NCI-H1694 (cell line): ENCODE measurements around the gene FHAD1.
"Not testable (repeated sequence)": the region's sequence is repeated elsewhere in the genome, so short reads cannot be mapped to it uniquely, and the experiment has no call there.

Experiments
- DNase-seq: peaks from one replicate; lab custom pipeline; 2025; lab: John Stamatoyannopoulos, UW

Gene FHAD1

DNA sequence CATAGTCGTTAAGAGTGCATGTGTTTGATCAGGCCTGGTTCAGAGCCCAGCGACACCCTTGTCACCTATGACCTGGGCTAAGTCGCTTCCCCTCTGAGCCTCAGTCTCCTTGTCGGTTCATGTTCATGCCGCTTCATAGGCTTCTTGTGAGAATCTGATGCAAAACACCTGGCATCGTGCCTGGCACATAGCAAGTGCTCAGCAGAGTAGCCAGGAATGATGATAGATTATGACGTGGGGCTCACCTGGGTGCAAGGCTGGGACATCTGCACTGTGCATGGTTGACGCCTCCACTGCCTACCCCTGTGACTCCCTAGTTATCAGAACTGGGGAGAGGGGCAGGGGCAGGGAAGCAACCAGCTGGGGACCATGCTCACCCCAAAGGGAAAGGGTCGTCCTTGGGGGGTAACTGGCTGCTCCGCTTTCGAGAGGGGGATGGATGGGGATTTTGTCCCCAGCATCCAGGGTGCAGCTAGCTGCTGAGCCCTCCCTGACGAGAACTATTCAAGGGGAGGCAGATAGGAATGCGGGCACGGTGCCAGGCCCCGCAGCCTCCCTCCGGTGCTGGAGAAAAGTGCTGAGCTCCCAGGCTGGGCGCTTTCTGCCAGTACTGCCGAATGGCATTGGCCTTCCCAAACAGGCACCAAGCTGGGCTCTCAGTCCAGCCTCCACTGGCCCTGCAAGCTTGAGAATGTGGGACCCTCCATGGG lies 171.9 kb downstream of the FHAD1 start:
- DNase-seq: no peak

DNA sequence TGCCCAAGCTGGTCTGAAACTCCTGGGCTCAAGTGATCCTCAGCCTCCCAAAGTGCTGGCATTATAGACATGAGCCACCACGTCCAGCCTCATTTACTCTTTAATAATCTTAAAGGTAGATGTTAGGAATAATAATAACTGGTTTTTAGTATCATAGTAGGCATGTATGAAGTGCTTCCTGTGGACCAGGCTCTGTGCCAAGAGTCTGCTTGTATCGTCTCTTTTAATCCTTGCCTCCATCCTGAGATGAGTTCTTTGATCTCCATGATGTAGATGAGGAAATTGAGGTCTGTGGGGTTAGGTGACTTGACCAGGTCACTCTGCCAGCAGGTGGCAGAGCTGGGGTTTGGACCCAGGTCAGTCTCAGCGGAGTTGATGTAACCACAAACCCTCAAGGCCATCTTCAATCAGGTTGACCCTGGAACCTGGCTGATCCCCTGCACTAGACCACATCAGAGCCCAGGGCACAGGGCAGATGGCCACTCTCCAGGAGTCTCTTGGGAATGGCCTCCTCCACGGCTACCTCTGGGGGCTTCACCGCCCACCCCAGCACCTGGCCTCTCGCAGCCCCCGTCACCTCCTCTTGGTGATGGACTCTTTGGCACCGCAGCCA lies 173.9 kb downstream of the FHAD1 start:
- no peak for DNase-seq

DNA sequence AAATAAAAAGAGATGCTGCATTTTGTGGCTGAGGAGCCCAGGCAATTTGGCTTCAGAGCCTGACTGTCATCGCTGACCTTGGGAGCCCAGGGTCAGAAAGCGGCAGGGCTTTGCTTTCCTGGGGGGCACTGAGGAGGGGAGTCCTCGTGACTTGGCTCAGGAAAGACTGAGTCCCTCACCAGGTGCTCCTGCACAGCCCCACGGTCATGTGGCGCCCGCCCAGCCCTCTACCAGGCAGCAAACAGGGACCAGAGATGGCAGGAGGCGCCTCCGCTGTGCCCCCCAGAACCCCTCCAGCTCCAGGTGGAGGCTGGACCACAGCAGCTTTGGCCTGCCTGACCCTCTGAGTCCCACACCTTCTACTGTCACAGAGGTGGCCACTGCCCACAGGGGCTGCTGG lies 175.8 kb downstream of the FHAD1 start:
- DNase-seq: no peak

- no peak for DNase-seq
Observed at GRCh38 chr1:15423355-15424077, 176.5 kb downstream of the FHAD1 start.

GRCh38 chr1:15424146-15424667 lies 177.2 kb downstream of the FHAD1 start:
- DNase-seq: no peak

- DNase-seq: no peak
Observed at GRCh38 chr1:15424981-15425380, 178.0 kb downstream of the FHAD1 start.

GRCh38 chr1:15425521-15425920 lies 178.5 kb downstream of the FHAD1 start:
- no peak for DNase-seq

- DNase-seq: no peak
Observed at GRCh38 chr1:15425958-15426357, 178.9 kb downstream of the FHAD1 start.

DNA sequence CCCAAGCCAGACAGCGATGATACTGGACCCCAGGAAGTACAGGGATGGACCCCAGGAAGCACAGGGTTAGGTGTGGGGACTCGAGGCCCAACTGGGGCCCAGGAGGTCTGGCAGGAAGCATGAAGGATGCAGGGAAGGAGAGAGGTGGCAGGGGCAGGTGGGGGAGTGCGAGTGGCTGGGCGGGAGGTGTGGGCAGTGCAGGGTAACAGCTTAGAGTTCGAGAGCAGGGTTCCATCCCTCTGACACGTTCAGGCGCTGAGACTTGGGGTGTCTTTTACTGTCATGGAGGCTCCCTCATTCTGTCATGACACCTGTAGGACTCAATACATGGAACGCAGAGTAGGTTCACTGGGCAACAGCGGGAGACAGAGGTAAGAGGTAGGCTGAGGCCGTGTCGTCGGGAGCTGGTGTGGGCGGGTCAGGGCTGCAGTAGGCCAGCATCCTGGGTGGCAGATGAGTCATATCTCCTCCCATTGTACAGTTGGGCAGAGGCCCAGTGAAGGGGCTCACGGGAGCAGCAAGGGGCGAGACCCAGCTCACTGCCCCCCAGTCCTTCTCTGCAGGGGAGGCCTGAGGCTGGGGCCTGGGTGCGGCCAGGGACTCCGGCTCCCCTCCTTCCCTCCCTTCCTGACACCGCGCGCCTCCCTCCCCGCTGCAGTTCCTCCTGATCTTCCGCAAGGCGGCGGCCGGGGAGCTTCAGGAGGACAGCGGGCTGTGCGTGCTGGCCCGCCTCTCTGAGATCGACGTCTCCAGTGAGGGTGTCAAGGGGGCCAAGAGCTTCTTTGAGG lies 179.7 kb downstream of the FHAD1 start:
- DNase-seq: no peak

- no peak for DNase-seq
Observed at GRCh38 chr1:15427280-15427666, 180.2 kb downstream of the FHAD1 start.

GRCh38 chr1:15428252-15428651 lies 181.2 kb downstream of the FHAD1 start:
- DNase-seq: not testable (repeated sequence)

- no peak for DNase-seq
Observed at GRCh38 chr1:15428815-15429435, 181.9 kb downstream of the FHAD1 start.

GRCh38 chr1:15429701-15430149 lies 182.7 kb downstream of the FHAD1 start:
- DNase-seq: no peak

DNA sequence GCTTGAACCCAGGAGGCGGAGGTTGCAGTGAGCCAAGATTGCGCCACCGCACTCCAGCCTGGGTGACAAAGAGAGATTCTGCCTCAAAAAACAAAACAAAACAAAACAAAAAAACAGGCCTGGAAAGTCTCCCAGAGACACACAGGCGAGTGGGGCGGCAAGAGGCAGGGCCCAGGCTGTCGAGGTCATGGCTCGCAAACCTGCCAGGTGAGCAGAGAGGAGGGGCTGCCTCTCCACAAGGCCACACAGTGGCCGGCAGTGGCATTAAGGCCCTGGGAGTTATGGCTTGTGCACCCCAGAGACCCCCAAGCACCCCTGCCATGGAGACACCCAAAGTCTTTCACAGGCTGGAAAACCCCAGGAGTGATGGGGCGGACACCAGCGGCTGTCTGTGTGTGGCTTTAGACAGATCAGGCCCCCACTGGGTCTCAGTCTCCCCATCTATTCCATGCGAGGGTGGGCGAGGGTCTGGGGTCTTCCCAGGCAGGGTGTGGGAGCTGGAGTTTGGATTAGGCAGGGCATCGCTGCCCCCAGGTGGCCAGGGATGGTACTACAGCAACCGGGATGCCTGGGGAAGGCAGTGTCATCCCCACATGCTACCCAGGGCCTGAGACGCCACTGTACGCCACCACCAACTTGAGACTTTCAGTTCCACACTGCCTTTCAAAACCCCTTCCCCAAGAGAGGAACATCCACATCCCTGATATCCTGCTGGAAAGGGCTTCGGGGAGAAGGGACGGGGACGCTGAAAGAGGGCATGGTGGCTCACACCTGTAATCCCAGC lies 184.0 kb downstream of the FHAD1 start:
- peak; percentile 43 for DNase-seq

- DNase-seq: no peak
Observed at GRCh38 chr1:15431571-15431948, 184.5 kb downstream of the FHAD1 start.

- no peak for DNase-seq
Observed at GRCh38 chr1:15432324-15432723, 185.3 kb downstream of the FHAD1 start.

DNA sequence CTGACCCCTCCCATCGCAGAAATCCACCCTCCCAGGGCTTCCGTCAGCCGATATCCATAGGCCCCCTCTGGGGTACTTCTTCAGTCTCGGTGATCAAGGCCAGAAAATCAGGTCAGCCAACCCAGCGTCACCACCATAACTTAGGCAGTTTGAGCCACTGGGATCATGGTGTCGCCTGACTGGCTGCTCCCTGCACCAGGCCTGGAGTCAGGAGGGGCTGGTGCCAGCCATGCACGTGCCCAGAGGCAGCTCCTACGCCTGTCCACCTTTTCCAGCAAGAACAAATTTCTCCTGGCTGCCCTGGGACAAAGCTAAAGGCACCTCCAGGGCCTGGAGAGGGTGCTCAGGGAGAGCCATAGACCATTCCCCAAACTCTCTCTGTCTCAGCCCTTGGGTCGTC lies 186.4 kb downstream of the FHAD1 start:
- DNase-seq: no peak

GRCh38 chr1:15434739-15435138 lies 187.7 kb downstream of the FHAD1 start:
- DNase-seq: not testable (repeated sequence)

DNA sequence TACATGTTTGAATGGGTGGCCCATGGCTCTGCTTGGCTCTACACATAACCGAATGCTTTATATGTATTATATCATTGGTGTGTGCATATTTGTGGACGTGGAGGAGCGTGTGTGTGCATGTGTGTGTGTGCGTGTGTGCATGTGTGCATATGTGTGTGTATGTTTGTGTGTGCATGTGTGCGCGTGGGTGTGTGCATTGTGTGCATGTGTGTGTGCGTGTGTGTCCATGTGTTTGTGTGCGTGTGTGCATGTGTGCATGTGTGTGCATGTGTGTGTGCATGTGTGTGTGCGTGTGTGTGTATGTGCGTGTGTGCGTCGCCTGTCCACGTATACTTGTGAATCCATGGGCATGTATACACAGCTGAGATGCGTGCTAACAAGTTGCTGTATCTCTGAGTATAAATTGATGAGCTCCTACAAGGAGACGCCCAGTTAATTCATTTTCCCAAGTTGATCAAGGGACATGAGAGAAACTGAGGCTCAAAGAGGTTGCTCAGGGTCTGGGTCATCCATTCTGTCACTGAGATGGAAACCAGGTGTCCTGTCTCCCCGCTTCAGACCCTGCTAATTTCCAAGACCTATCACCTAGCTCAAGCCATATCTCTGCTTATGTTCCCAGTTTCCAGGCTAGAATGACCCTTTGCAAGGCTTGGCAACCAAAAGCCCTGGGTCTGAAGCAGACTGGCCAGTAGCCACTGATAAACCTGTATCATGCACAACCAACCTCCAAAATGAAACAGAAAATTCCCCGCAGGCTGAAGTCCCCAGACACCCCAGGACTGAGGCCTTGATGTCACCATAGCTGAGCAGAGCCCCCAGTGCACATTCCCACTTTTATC lies 188.4 kb downstream of the FHAD1 start:
- no peak for DNase-seq

DNA sequence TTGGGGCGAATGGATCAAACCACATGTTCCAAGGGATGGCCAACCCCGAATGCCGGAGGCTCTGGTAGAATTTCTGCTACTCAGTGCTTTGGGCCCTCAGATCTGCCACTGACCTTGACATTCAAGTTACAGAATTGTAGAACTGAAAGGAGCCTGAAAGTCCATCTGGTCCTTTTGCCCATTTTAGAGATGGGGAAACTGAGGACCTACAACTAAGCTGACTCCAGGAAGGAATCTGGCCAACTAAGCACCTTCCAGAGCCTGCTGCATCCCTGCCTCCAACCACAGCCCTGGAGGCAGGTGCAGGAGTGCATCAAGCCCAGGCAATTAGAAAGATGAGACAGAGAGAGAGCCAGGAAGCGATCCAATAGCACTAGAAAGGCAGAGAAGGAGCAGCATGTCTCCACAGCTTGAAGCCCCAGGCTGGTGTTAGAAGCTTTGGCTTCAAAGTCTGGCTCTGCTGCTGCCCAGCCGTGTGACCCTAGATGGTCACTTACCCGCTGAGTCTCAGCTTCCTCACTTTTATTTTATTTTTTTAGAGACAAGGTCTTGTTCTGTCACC lies 189.9 kb downstream of the FHAD1 start:
- DNase-seq: no peak
